Measurements from ENCODE around the gene PTPRD. TPM values are rescaled to one million over a fixed set of nuclear protein-coding genes. Genes with fewer than 3 reads are reported as not detected.

The PTPRD gene
- total RNA-seq, 1 experiment from 2014 or later: 70.1 TPM

DNA sequence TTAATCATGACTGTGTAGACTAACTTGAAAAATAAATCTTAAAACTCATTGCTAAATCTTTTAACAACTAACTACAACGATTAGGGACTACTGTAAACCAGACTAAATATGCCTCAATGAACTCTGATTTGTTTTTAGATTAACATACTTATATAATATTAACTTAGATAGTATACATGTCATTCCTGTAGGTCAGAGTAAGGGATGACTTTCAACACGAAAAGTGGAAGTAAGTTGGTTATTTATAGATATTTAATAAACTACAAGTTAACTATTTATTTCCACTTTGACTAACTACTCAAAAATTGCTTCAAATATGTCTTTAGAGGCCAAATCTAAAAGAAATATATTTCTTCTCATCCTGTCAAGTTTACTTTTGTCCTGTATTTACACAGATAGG, 795.6 kb downstream of the PTPRD start:
- CTCF ChIA-PET: no interaction called here
- no peak overlapping the region for H3K27ac Mint-ChIP-seq (ENCODE audit: unreplicated experiment)
- Histone ChIP-seq H3K27me3 (replicated peaks; ENCODE audit: control insufficient read depth, insufficient read depth, low read length) (no peaks in the 10 kb centered on the region), H3K4me3 (ENCODE audit: low read depth, low read length) (no peak overlapping the region), H3K9me3 (no peaks in the 10 kb centered on the region), H3K36me3 (ENCODE audit: control insufficient read depth, insufficient read depth, low read length) (no peaks in the 10 kb centered on the region), H3K4me1 (no peaks in the 10 kb centered on the region)
- H3K27me3 Mint-ChIP-seq (ENCODE audit: insufficient read depth, unreplicated experiment): peaks cover 3% of the 10 kb centered on the region
- H3K4me3 Mint-ChIP-seq (ENCODE audit: unreplicated experiment): no peak overlapping the region
- H3K36me3 Mint-ChIP-seq (ENCODE audit: insufficient read depth, unreplicated experiment): no peaks in the 10 kb centered on the region
- no peaks in the 10 kb centered on the region for H3K4me1 Mint-ChIP-seq (ENCODE audit: low read depth, unreplicated experiment)
- POLR2A ChIA-PET: no interaction called here
- DNase-seq: no peak
- intact Hi-C loops (cut with micrococcal nuclease; ENCODE audit: unreplicated experiment): no loop called here
- no TSS peak for BruUV-seq (replicated peaks)
- no peaks in the 10 kb centered on the region for H3K9me3 Mint-ChIP-seq (ENCODE audit: unreplicated experiment)
- TF ChIP-seq, protein P1, sequence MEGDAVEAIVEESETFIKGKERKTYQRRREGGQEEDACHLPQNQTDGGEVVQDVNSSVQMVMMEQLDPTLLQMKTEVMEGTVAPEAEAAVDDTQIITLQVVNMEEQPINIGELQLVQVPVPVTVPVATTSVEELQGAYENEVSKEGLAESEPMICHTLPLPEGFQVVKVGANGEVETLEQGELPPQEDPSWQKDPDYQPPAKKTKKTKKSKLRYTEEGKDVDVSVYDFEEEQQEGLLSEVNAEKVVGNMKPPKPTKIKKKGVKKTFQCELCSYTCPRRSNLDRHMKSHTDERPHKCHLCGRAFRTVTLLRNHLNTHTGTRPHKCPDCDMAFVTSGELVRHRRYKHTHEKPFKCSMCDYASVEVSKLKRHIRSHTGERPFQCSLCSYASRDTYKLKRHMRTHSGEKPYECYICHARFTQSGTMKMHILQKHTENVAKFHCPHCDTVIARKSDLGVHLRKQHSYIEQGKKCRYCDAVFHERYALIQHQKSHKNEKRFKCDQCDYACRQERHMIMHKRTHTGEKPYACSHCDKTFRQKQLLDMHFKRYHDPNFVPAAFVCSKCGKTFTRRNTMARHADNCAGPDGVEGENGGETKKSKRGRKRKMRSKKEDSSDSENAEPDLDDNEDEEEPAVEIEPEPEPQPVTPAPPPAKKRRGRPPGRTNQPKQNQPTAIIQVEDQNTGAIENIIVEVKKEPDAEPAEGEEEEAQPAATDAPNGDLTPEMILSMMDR (IDR thresholded peaks at IDR 0.05; ENCODE audit: insufficient read depth in 1 of 2, low read depth in 1 of 2, low read length in 1 of 2, severe bottlenecking in 1 of 2, unreplicated experiment in 1 of 2): no peak

DNA sequence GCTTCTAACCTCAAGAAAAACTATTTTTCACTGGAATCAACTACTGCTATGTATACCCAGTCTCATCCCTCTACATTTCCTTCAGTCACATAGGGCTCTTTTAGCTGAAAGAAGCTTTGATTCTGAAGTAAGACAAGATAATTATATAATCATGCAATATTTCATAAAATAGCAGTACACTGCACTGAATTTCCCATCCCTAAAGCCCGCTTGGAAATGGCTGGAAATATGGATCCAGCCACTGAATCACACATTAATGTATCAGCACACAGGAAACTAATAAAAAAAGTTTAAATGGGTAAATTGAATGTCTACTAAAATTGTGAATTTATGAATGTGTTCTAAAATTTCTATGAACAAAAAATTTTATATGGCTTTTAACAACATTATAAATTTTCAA, 808.7 kb downstream of the PTPRD start:
- Mint-ChIP-seq H3K4me3 (ENCODE audit: unreplicated experiment) (no peak overlapping the region), H3K4me1 (ENCODE audit: low read depth, unreplicated experiment) (no peaks in the 10 kb centered on the region), H3K27me3 (ENCODE audit: insufficient read depth, unreplicated experiment) (no peaks in the 10 kb centered on the region), H3K27ac (ENCODE audit: unreplicated experiment) (no peak overlapping the region), H3K9me3 (ENCODE audit: unreplicated experiment) (no peaks in the 10 kb centered on the region), H3K36me3 (ENCODE audit: insufficient read depth, unreplicated experiment) (no peaks in the 10 kb centered on the region)
- intact Hi-C loops (cut with micrococcal nuclease; ENCODE audit: unreplicated experiment): no loop called here
- H3K4me1 ChIP-seq: no peaks in the 10 kb centered on the region
- TF ChIP-seq, protein P1 (IDR thresholded peaks at IDR 0.05; ENCODE audit: insufficient read depth in 1 of 2, low read depth in 1 of 2, low read length in 1 of 2, severe bottlenecking in 1 of 2, unreplicated experiment in 1 of 2): no peak
- no peaks in the 10 kb centered on the region for H3K9me3 ChIP-seq
- BruUV-seq (replicated peaks): no TSS peak
- no peaks in the 10 kb centered on the region for H3K27me3 ChIP-seq (replicated peaks; ENCODE audit: control insufficient read depth, insufficient read depth, low read length)
- no peak overlapping the region for H3K4me3 ChIP-seq (ENCODE audit: low read depth, low read length)
- ChIA-PET POLR2A (no interaction called here), CTCF (no interaction called here)
- H3K36me3 ChIP-seq (ENCODE audit: control insufficient read depth, insufficient read depth, low read length): no peaks in the 10 kb centered on the region
- DNase-seq: no peak

DNA sequence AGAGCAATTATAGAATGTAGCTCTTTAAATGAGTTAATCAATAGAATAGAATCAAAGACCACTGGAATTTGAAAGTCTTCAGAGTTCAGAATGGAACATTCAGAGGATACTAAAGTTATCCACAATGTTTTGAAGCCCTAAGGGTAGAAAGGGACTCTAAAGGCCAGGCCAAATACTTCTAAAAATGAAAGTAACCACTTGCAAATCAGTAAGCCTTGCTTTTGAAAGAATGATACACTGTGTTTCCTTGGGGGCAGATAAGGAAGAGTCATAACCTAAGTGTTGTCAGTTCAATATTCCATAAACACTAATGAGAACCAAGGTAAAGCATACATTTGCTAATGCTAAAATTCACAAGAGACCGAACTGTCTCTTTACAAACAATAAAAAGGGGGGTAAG, 813.5 kb downstream of the PTPRD start:
- Mint-ChIP-seq H3K9me3 (ENCODE audit: unreplicated experiment) (no peaks in the 10 kb centered on the region), H3K4me3 (ENCODE audit: unreplicated experiment) (no peak overlapping the region), H3K27ac (ENCODE audit: unreplicated experiment) (no peak overlapping the region), H3K27me3 (ENCODE audit: insufficient read depth, unreplicated experiment) (peaks cover 3% of the 10 kb centered on the region), H3K4me1 (ENCODE audit: low read depth, unreplicated experiment) (no peaks in the 10 kb centered on the region), H3K36me3 (ENCODE audit: insufficient read depth, unreplicated experiment) (no peaks in the 10 kb centered on the region)
- no peaks in the 10 kb centered on the region for H3K27me3 ChIP-seq (replicated peaks; ENCODE audit: control insufficient read depth, insufficient read depth, low read length)
- ChIA-PET CTCF (no interaction called here), POLR2A (no interaction called here)
- DNase-seq: no peak
- BruUV-seq (replicated peaks): no TSS peak
- H3K36me3 ChIP-seq (ENCODE audit: control insufficient read depth, insufficient read depth, low read length): no peaks in the 10 kb centered on the region
- TF ChIP-seq, protein P1 (IDR thresholded peaks at IDR 0.05; ENCODE audit: insufficient read depth in 1 of 2, low read depth in 1 of 2, low read length in 1 of 2, severe bottlenecking in 1 of 2, unreplicated experiment in 1 of 2): no peak
- H3K9me3 ChIP-seq: no peaks in the 10 kb centered on the region
- no peaks in the 10 kb centered on the region for H3K4me1 ChIP-seq
- intact Hi-C loops (cut with micrococcal nuclease; ENCODE audit: unreplicated experiment): no loop called here
- no peak overlapping the region for H3K4me3 ChIP-seq (ENCODE audit: low read depth, low read length)
